Neural progenitor cell (in vitro differentiated cells): ENCODE measurements around the gene ACOT7.

Experiments
- CTCF ChIP-seq: fragments of 200-600 bp; sonication (generic); IDR thresholded peaks from 2 replicates; pipeline ENCODE4 v1.5.1; 2017; ENCODE audit warnings: antibody characterized with exemption, mild to moderate bottlenecking
- EZH2 ChIP-seq: fragments of 200-600 bp; sonication (generic); IDR thresholded peaks from 2 replicates; pipeline ENCODE4 v1.6.1; 2017; ENCODE audit warnings: antibody characterized with exemption, mild to moderate bottlenecking, moderate library complexity

- TF ChIP-seq EZH2 (no peak), CTCF (no peak)
Observed at GRCh38 chr1:6271006-6271405, 122.6 kb downstream of the ACOT7 start.
